GM12892 (cell line): ENCODE results near the gene ADCY1.

Experiments
- DNase-seq: peaks from one replicate; pipeline ENCODE4 v3.0.0; 2011; ENCODE audit not compliant: insufficient read length
- FAIRE-seq: peaks from 2 replicates; lab custom pipeline; 2011; peaks lifted over from hg19 to GRCh38; lab: Jason Lieb, UNC
- POLR2A ChIP-seq: IDR thresholded peaks from 2 replicates; pipeline ENCODE4 v1.6.1; 2011; ENCODE audit warnings: low read depth, low read length, control low read depth
- POLR2AphosphoS5 ChIP-seq: IDR thresholded peaks from 2 replicates; pipeline ENCODE4 v1.6.1; 2011; ENCODE audit warnings: low read depth, low read length, control low read depth
- TAF1 ChIP-seq: IDR thresholded peaks from 2 replicates; pipeline ENCODE4 v1.6.1; 2011; ENCODE audit warnings: low read depth, mild to moderate bottlenecking, control low read depth, low read length, borderline replicate concordance

Gene ADCY1

GRCh38 chr7:45654341-45654740, 80.2 kb downstream of the ADCY1 start:
- DNase-seq, result no peak
- TF ChIP-seq POLR2A, result no peak
- TF ChIP-seq POLR2AphosphoS5, result no peak
- no peak for TF ChIP-seq TAF1
- no peak for FAIRE-seq

DNA sequence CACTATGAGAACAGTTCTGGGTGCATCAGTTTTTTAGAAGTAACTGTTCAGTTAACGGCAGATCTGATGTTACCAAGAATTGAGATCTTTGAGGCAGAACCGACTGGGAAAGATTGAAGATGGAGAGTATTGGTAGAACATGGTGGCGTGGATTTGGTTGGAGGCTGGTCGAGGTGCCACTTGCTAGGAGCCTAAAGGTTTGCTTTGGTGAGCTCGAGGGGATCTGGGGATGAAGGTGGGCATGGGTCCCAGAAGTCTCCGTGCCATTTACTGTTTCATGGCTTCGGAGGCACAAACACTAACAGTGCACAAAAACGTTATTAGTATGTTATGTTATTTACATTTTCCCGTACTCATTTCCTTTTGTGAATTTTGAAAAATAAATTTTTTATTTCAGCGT, 81.4 kb downstream of the ADCY1 start:
- no peak for FAIRE-seq
- TF ChIP-seq POLR2A (no peak), TAF1 (no peak), POLR2AphosphoS5 (no peak)
- DNase-seq, result no peak

DNA sequence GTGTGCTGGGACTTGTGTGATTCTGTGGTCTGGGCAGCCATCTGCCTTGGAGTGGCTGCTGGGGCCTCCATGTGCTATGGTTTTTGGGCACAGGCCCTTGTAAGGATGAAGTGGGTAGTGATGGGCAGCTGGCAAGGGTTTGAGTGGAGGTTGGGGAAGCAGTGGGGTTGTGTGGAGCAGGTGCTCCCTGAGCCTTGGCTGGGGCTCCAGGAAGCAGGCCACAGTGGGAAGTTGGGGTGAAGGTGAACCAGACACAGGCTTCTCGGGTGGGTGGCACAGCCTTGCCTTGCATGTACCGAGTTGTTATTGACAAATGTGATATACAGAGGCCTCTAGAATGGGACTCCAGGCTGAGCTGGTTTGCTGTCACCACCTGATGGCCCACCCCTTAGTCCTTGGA, 82.3 kb downstream of the ADCY1 start:
- no peak for FAIRE-seq
- TF ChIP-seq POLR2A (no peak), POLR2AphosphoS5 (no peak), TAF1 (no peak)
- DNase-seq, result no peak

DNA sequence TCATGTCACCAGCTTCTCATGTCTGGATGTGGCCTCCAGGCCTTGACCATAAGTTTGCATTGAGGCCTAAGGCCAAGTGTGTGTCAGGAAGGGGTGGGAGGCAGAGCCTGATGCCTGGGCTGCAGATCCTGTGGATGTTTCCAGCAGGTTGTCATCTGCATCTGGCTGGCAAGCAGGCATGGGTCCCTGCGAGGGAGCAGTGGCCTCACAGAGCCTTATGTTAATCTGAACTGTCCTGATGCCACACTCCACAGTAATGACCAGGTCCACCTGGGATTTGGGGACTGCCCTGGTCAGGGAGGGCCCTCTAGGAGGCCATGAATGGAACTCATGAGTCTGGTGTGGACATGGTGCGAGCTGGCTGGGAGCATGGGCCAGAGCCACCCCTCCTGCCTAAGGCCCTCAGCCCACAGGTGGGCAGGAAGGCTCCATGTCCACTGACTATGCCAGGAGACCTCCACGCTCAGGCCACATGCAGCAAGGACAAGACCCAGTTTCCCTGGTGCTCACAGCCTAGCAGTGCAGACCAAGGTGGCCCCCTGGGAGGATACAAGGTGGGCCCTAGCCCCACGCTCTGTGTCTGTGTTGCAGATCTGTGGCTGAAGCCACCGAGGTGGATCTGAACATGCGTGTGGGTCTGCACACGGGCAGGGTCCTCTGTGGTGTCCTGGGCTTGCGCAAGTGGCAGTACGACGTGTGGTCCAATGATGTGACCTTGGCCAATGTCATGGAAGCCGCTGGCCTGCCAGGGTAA, 83.1 kb downstream of the ADCY1 start:
- TF ChIP-seq TAF1 (no peak), POLR2AphosphoS5 (no peak), POLR2A (no peak)
- DNase-seq (no peak), FAIRE-seq (no peak)

DNA sequence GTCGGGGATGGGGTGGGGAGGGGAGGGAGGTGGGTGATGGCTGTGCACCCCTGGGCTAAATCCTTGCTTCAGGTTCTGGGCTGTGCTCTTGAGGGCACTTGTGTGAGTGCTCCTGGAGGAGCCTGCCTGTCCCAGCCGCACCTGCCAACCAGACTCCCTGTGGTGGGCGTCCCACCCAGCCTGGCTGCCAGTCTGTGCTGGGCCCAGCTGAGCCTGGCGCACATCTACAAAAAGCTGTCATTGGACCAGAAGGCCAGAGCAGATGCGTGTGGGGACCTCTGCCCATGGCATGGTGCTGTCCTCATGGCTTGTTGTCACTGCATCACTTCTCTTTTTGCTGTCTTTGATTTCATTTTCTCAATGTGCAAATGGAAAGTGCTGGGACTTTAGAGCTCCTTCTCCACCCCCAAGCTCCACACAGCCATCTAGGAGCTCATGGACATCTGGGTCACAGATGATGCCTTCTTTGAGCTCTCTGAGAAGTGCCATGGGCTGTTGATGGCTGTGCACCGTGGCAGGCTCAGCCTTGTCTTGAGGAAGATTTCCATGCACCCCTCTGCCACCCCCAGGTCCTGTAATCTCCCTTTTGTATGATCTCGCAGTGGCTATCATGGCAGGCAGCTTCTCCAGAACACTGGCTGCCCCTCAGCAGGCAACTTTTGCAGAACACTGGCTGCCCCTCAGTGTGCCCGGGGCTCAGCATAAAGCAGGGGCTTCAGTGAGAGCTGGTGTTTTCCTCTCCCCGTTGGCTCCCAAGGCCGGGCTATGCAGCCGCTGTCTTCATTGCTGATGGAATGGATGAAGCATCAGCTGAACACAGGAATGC, 83.9 kb downstream of the ADCY1 start:
- no peak for DNase-seq
- TF ChIP-seq TAF1, result no peak
- no peak for TF ChIP-seq POLR2A
- no peak for TF ChIP-seq POLR2AphosphoS5
- FAIRE-seq, result no peak

DNA sequence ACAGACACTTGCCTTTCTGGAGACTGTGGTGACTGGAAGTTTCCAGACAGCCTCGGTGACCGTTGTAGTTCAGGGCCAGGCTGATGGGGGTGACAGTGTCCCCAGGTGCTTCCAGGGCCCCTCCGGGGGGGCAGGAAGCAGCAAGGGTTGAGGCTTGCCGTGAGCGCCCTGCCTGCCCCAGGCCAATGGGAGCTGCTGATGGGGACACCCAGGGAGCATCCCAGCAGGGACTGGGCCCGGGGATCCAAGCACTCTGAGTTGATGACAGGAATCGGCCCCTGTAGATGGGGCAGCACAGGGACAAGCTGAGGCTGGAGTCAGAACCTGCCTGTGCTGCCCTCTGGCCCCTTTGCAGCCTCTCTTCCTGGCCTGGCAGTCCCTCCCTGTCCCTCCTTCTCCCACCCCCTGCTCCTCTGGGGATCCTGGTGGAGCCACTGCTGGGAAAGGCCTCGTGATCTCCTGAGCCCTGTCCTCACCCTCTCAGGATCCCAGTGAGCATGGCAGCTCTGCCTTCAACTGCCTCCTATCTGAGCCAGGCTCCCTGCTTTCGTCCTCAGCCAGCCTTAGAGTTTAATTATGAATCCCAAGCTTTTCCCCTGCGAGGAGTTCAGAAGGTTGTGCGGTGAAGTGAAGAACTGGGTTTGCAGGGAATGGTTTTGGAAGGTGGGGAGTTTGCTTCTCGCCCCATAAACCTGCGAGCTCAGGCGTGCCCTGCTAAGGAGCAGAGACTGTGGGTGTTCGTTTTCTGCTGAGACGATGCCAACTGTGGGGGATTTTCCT, 84.7 kb downstream of the ADCY1 start:
- no peak for FAIRE-seq
- TF ChIP-seq POLR2AphosphoS5 (no peak), TAF1 (no peak)

DNA sequence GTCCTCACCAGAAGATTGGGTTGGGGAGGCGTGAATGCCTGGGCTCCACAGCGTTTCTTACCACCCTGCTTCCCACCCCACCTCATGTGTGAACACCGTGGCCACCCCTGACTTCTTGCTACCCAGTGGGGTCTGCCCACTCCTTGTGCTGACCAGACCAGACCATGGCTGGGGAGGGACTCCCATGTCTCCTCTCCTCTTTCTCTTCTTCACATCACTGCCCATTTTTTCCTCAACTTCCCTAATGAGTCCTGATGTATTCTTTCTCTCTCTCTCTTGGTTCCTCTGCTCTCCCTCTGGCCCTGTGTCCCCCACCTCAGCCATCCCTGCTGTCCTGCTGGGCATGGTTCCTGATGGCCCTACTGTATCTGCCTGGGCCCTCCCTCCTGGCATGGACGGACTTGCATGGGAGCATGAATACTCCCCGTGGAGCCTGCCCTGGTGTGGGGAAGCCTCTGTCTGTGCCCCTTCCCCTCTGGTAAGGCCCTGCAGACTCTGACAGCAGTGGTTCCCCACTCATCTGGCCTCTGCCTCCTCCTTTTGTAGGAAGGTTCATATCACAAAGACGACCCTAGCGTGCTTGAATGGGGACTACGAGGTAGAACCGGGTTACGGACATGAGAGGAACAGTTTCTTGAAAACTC, 85.5 kb downstream of the ADCY1 start:
- no peak for DNase-seq
- TF ChIP-seq POLR2A, result no peak
- TF ChIP-seq POLR2AphosphoS5, result no peak
- TF ChIP-seq TAF1, result no peak
- FAIRE-seq, result no peak

More for the DNA sequence above, 84.7 kb downstream of the ADCY1 start:
- no peak for DNase-seq

DNA sequence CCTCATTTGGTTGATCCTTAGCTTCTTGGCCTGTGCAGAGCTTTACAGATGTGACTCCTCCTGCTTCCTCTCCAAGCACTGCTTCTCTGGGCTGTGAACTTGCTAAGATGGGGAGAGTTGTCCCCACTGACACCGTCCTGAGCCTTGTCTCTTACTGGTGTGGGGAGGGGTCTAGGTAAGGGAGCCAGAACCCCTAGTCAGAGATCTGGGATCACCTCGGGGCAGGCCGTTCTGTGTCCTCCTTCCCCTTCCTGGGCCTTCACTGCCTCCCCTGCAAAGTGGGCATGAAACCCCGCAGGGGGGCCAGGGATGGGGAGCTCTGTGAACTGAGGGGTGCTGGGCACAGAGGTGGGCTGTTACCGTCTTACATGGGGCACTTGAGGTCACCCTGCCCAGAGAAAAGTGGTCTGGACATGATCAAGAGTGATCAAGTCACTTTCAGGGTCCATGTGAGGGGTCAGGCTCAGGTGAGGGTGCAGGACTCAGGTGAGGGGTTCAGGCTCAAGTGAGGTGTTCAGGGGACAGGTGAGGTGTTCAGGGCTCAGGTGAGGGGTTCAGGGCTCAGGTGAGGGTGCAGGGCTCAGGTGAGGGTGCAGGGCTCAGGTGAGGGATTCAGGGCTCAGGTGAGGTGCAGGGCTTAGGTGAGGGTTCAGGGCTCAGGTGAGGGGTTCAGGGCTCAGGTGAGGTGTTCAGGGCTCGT, 86.2 kb downstream of the ADCY1 start:
- FAIRE-seq (no peak), DNase-seq (no peak)
- TF ChIP-seq TAF1 (no peak), POLR2AphosphoS5 (no peak), POLR2A (no peak)

GRCh38 chr7:45660901-45661211, 86.7 kb downstream of the ADCY1 start:
- no peak for TF ChIP-seq POLR2A
- TF ChIP-seq TAF1, result no peak
- TF ChIP-seq POLR2AphosphoS5, result no peak
- DNase-seq (no peak), FAIRE-seq (no peak)

GRCh38 chr7:45661302-45661995, 87.3 kb downstream of the ADCY1 start:
- FAIRE-seq (no peak), DNase-seq (no peak)
- TF ChIP-seq POLR2AphosphoS5, result no peak
- no peak for TF ChIP-seq TAF1
- no peak for TF ChIP-seq POLR2A
